GM12891 (cell line): Measurements from ENCODE around the gene CA14.

Experiments
- POLR2A ChIP-seq: IDR thresholded peaks from 2 replicates; pipeline ENCODE4 v1.6.1; 2011; ENCODE audit warnings: low read depth, low read length, control low read depth
- POLR2AphosphoS5 ChIP-seq: IDR thresholded peaks from 2 replicates; pipeline ENCODE4 v1.6.1; 2011; ENCODE audit warnings: low read depth, low read length, control low read depth

DNA sequence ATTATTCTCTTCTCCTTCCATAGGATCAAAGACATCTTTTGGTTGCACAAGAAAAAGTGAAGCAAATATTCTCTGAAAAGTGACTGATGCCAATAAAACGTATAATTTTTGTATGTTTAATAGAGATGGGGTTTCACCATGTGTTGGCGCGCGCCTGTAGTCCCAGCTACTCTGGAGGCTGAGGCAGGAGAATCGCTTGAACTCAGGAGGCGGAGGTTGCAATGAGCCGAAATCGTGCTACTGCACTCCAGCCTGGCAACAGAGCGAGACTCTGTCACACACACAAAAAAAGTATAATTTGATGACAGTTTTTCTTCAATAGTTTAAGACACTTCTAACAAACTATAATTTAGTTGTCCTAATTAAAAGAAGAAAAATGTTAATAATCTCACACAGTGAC is 45.5 kb upstream of the CA14 start:
- no peak for TF ChIP-seq POLR2AphosphoS5
- no peak for TF ChIP-seq POLR2A
